K562 (cell line): Measurements from ENCODE around the gene TUBA4B. TPM values are rescaled to one million over a fixed set of nuclear protein-coding genes. Genes with fewer than 3 reads are reported as not detected.
A peak's percentile ranks its signal among the peaks of the same experiment; 100 is the strongest.

Source experiments
- CBFA2T3 ChIP-seq: fragments of 450-650 bp; IDR thresholded peaks from 2 replicates; pipeline ENCODE4 v1.6.1; 2017
- CCNT2 ChIP-seq: IDR thresholded peaks from 2 replicates; pipeline ENCODE4 v1.6.1; 2011; ENCODE audit warnings: borderline replicate concordance, low read depth, mild to moderate bottlenecking, moderate library complexity, mixed read lengths, low read length; ENCODE audit not compliant: insufficient read length; ENCODE audit errors: extremely low read depth
- CHD1 ChIP-seq: fragments of 200-600 bp; sonication (generic); IDR thresholded peaks from one replicate; pipeline ENCODE4 v1.6.1; 2012; ENCODE audit warnings: mild to moderate bottlenecking, moderate library complexity, low read length, inconsistent platforms
- CREB1 ChIP-seq, 2 experiments: sonication (generic) in 1 of 2; formaldehyde crosslinking in 1 of 2; IDR thresholded peaks; 2 replicates each; pipeline versions ENCODE4 v1.6.1 to v1.8.0; 2012 to 2022; ENCODE audit warnings: inconsistent platforms in 1 of 2, mild to moderate bottlenecking in 1 of 2, missing genetic modification reagents in 1 of 2, moderate library complexity in 1 of 2
- DLX4 ChIP-seq: fragments of 250-450 bp; sonication (Bioruptor Pico); IDR thresholded peaks from 2 replicates; pipeline ENCODE4 v1.6.1; 2021; ENCODE audit warnings: mild to moderate bottlenecking
- EP300 ChIP-seq: IDR thresholded peaks from 2 replicates; pipeline ENCODE4 v1.6.1; 2012; ENCODE audit warnings: low read length, improper control_type of control experiment
- HDAC8 ChIP-seq: fragments of 450-650 bp; IDR thresholded peaks from 2 replicates; pipeline ENCODE4 v1.6.1; 2016; ENCODE audit warnings: mild to moderate bottlenecking, missing genetic modification characterization, moderate library complexity, missing compliant biosample characterization
- ID3 ChIP-seq, 2 experiments: fragments of 250-450 bp in 1 of 2; fragments of 450-650 bp in 1 of 2; sonication (Bioruptor Pico) in 1 of 2; IDR thresholded peaks; 2 replicates each; pipeline versions ENCODE4 v1.6.1 to v1.8.0; 2016 to 2021; ENCODE audit warnings: mild to moderate bottlenecking in 2 of 2, moderate library complexity in 2 of 2, missing compliant biosample characterization in 1 of 2, missing genetic modification characterization in 1 of 2
- MCM7 ChIP-seq, 2 experiments: fragments of 450-650 bp; IDR thresholded peaks; 2 replicates each; pipeline ENCODE4 v1.6.1; 2016 to 2018
- MXI1 ChIP-seq: IDR thresholded peaks from 2 replicates; pipeline ENCODE4 v1.6.1; 2011; ENCODE audit warnings: low read depth, mild to moderate bottlenecking, improper control_type of control experiment, low read length
- PREB ChIP-seq: sonication (generic); formaldehyde crosslinking; IDR thresholded peaks from 2 replicates; pipeline ENCODE4 v1.8.1; 2023; ENCODE audit warnings: mild to moderate bottlenecking, missing genetic modification reagents
- PTTG1 ChIP-seq: fragments of 450-650 bp; IDR thresholded peaks from 2 replicates; pipeline ENCODE4 v1.6.1; 2016; ENCODE audit warnings: low read depth, mild to moderate bottlenecking, missing genetic modification characterization, missing compliant biosample characterization
- RFX1 ChIP-seq: fragments of 450-650 bp; IDR thresholded peaks from 2 replicates; pipeline ENCODE4 v1.6.1; 2016; ENCODE audit warnings: mild to moderate bottlenecking, moderate library complexity
- SETDB1 ChIP-seq: IDR thresholded peaks from one replicate; pipeline ENCODE4 v1.6.1; 2012; ENCODE audit warnings: low read length, control low read depth, inconsistent platforms
- SMARCA5 ChIP-seq: fragments of 450-650 bp; IDR thresholded peaks from 2 replicates; pipeline ENCODE4 v1.6.1; 2016
- SMARCC2 ChIP-seq: fragments of 450-650 bp; IDR thresholded peaks from 2 replicates; pipeline ENCODE4 v1.6.1; 2017; ENCODE audit warnings: antibody characterized with exemption, moderate library complexity, mild to moderate bottlenecking, low read depth
- TAF1 ChIP-seq: IDR thresholded peaks from 2 replicates; pipeline ENCODE4 v1.6.1; 2011; ENCODE audit warnings: mild to moderate bottlenecking, low read length, moderate library complexity; ENCODE audit not compliant: insufficient read depth, control insufficient read depth, severe bottlenecking; ENCODE audit errors: extremely low read depth
- TAL1 ChIP-seq: fragments of 450-650 bp; IDR thresholded peaks from 2 replicates; pipeline ENCODE4 v1.6.1; 2016; ENCODE audit warnings: mild to moderate bottlenecking
- THRA ChIP-seq: fragments of 450-650 bp; IDR thresholded peaks from 2 replicates; pipeline ENCODE4 v1.6.1; 2017; ENCODE audit warnings: mild to moderate bottlenecking, moderate library complexity
- USF1 ChIP-seq: sonication (generic); formaldehyde crosslinking; IDR thresholded peaks from 2 replicates; pipeline ENCODE4 v1.9.0; 2022; ENCODE audit warnings: mild to moderate bottlenecking, missing genetic modification reagents
- USF2 ChIP-seq: sonication (generic); formaldehyde crosslinking; IDR thresholded peaks from 2 replicates; pipeline ENCODE4 v1.5.0; 2020; ENCODE audit warnings: missing genetic modification reagents
- ZBTB7A ChIP-seq: IDR thresholded peaks from 2 replicates; pipeline ENCODE4 v1.6.1; 2011; ENCODE audit warnings: low read depth, mild to moderate bottlenecking, low read length, moderate library complexity, borderline replicate concordance; ENCODE audit not compliant: control insufficient read depth
- ZNF232 ChIP-seq: sonication (generic); formaldehyde crosslinking; IDR thresholded peaks from 2 replicates; pipeline ENCODE4 v1.8.0; 2022; ENCODE audit warnings: mild to moderate bottlenecking, missing genetic modification reagents
- polyA plus RNA-seq, 8 experiments: library from polyadenylated mRNA; depleted of rRNA in 4 of 8; stranded (reverse) in 5 of 8; unstranded in 3 of 8; fragments of >200 nt; fragmentation: Nextera tagmentation in 2 of 8; fragmentation: Illumina TruSeq in 1 of 8; extraction: Ambion mirVana in 2 of 8; extraction: Trizol in 1 of 8; gene quantifications; 2 replicates each; pipeline versions ENCODE4 v1.2.1 to v1.2.3, GENCODE V29; 2011 to 2014; ENCODE audit warnings: inconsistent platforms in 1 of 8, missing spikeins in 1 of 8
- total RNA-seq, 7 experiments: library from RNA; depleted of rRNA in 6 of 7; stranded (reverse); fragments of >200 nt in 6 of 7; fragmentation: Illumina TruSeq in 2 of 7; extraction: Trizol in 2 of 7; gene quantifications; 2 replicates each; pipeline versions ENCODE4 v1.2.1 to v1.2.3, GENCODE V29; 2011 to 2021; ENCODE audit warnings: low replicate concordance in 1 of 7

Gene TUBA4B
- total and polyA plus RNA-seq, 9 of the 15 experiments (the other 6 are each of a cell fraction or from before 2014, with no cell fraction given): 0.04 TPM; not detected in 8

GRCh38 chr2:219245148-219245898 lies 7.7 kb upstream of the TUBA4B start, which contains the start of the genes GLB1L and STK16 (continued):
- TF ChIP-seq CREB1 (IDR thresholded peaks at IDR 0.05) (peak; percentile 93), CREB1 (CRISPR knock-in tag; IDR thresholded peaks at IDR 0.05) (peak; percentile 98), CCNT2 (peak; percentile 46), ID3 (CRISPR knock-in tag; IDR thresholded peaks at IDR 0.05) (no peak), ID3 (tag; IDR thresholded peaks at IDR 0.05) (no peak), MXI1 (no peak), THRA (no peak), DLX4 (CRISPR knock-in tag) (no peak), PTTG1 (tag) (no peak), HDAC8 (tag) (no peak), RFX1 (peak; percentile 88), ZNF232 (CRISPR knock-in tag) (no peak), TAF1 (peak; percentile 84), SMARCC2 (no peak), CBFA2T3 (no peak), SETDB1 (no peak), USF2 (CRISPR knock-in tag) (no peak), CHD1 (no peak), SMARCA5 (no peak; the same call in 1 of the 2 replicates), MCM7 (IDR thresholded peaks at IDR 0.05) (no peak), PREB (CRISPR knock-in tag) (no peak), EP300 (peak; percentile 36; the same call in 1 of the 2 replicates), USF1 (CRISPR knock-in tag) (no peak), ZBTB7A (peak; percentile 37; the same call in 1 of the 2 replicates), TAL1 (no peak)
